ENCODE data around the gene IL17RE. TPM values are rescaled to one million over a fixed set of nuclear protein-coding genes. Genes with fewer than 3 reads are reported as not detected.

IL17RE gene
- total RNA-seq, 4 donors from 2014 or later: 5.9 to 27.9 (median 14.2) TPM

GRCh38 chr3:9951962-9952805 lies 49.5 kb downstream of the IL17RE start, which contains the start of gene PRRT3:
TSS of gene PRRT3 (minus strand) at chr3:9952408. CDS start at chr3:9950115, 2,293 bp downstream.
- TF ChIP-seq CTCF (IDR thresholded peaks at IDR 0.05; ENCODE audit: low read depth): no peak

GRCh38 chr3:9955067-9955502 lies 52.4 kb downstream of the IL17RE start:
- no peak for TF ChIP-seq CTCF (IDR thresholded peaks at IDR 0.05; ENCODE audit: low read depth)

GRCh38 chr3:9955611-9956352 lies 53.1 kb downstream of the IL17RE start:
- no peak for TF ChIP-seq CTCF (IDR thresholded peaks at IDR 0.05; ENCODE audit: low read depth)

GRCh38 chr3:9957214-9957613 lies 54.6 kb downstream of the IL17RE start:
- no peak for TF ChIP-seq CTCF (IDR thresholded peaks at IDR 0.05; ENCODE audit: low read depth)

- no peak for TF ChIP-seq CTCF (IDR thresholded peaks at IDR 0.05; ENCODE audit: low read depth)
These were observed 62.7 kb downstream of the IL17RE start for GRCh38 chr3:9965200-9965875.

Small RNA genes within 50 kb of the gene (small RNA-seq; reads per million reads assigned to genes)
- not detected for gene RNU6-882P

Other genes starting within 250 kb of the IL17RE start
- gene CPNE9, start 199.0 kb upstream of the IL17RE start, total RNA-seq: 1 to 10 TPM in 1 of 4 donors, not detected in 3; 2.0 TPM
- gene BRPF1, start 171.1 kb upstream of the IL17RE start, total RNA-seq: 10 to 100 TPM; 11.3 to 18.8 (median 14.5) TPM
- 10 to 100 TPM; 16.0 to 23.0 (median 19.3) TPM for gene OGG1, start 152.9 kb upstream of the IL17RE start, total RNA-seq
- 100 to 1,000 TPM in 1 of 4 donors, 10 to 100 TPM in 3; 57.0 to 122 (median 66.6) TPM for gene CAMK1, start 132.9 kb upstream of the IL17RE start, total RNA-seq
- gene TADA3, start 110.4 kb upstream of the IL17RE start, total RNA-seq: 10 to 100 TPM; 32.1 to 69.6 (median 58.9) TPM
- gene ARPC4, start 109.8 kb upstream of the IL17RE start, total RNA-seq: 100 to 1,000 TPM in 3 of 4 donors, 10 to 100 TPM in 1; 85.4 to 174 (median 158) TPM
- 100 to 1,000 TPM in 1 of 4 donors, 10 to 100 TPM in 3; 36.5 to 125 (median 70.0) TPM for gene TTLL3, start 92.6 kb upstream of the IL17RE start, total RNA-seq
- 10 to 100 TPM; 28.9 to 40.1 (median 33.8) TPM for gene RPUSD3, start 58.8 kb upstream of the IL17RE start, total RNA-seq
- gene CIDEC, start 22.6 kb upstream of the IL17RE start, total RNA-seq: 1,000 to 10,000 TPM in 2 of 4 donors, 100 to 1,000 TPM in 2; 684 to 1,626 (median 1,205) TPM
- 10 to 100 TPM; 53.7 to 83.8 (median 60.2) TPM for gene JAGN1, start 12.2 kb upstream of the IL17RE start, total RNA-seq
- gene IL17RC, start 14.2 kb downstream of the IL17RE start, total RNA-seq: 10 to 100 TPM; 26.3 to 99.3 (median 82.1) TPM
- gene CRELD1, start 31.0 kb downstream of the IL17RE start, total RNA-seq: 10 to 100 TPM; 30.2 to 45.6 (median 35.5) TPM
- 1 to 10 TPM in 2 of 4 donors, under 1 TPM in 2; 0.82 to 2.4 (median 1.0) TPM for gene PRRT3, start 49.6 kb downstream of the IL17RE start, total RNA-seq
- gene EMC3, start 84.0 kb downstream of the IL17RE start, total RNA-seq: 100 to 1,000 TPM in 1 of 4 donors, 10 to 100 TPM in 3; 71.6 to 103 (median 90.8) TPM
- gene FANCD2, start 123.6 kb downstream of the IL17RE start, total RNA-seq: 10 to 100 TPM in 2 of 4 donors, 1 to 10 TPM in 2; 1.5 to 12.2 (median 7.2) TPM
- gene FANCD2OS, start 205.4 kb downstream of the IL17RE start, total RNA-seq: not detected
- 100 to 1,000 TPM in 3 of 4 donors, 10 to 100 TPM in 1; 79.3 to 163 (median 119) TPM for gene BRK1, start 212.8 kb downstream of the IL17RE start, total RNA-seq
- gene VHL, start 238.9 kb downstream of the IL17RE start, total RNA-seq: 10 to 100 TPM; 23.8 to 37.5 (median 30.4) TPM

All from subcutaneous adipose tissue (tissue), 4 donors.